ENCODE data around the gene EIF2AK2. TPM values are rescaled to one million over a fixed set of nuclear protein-coding genes. Genes with fewer than 3 reads are reported as not detected.

The EIF2AK2 gene
- total RNA-seq, 1 donor, result 42.3 TPM

DNA sequence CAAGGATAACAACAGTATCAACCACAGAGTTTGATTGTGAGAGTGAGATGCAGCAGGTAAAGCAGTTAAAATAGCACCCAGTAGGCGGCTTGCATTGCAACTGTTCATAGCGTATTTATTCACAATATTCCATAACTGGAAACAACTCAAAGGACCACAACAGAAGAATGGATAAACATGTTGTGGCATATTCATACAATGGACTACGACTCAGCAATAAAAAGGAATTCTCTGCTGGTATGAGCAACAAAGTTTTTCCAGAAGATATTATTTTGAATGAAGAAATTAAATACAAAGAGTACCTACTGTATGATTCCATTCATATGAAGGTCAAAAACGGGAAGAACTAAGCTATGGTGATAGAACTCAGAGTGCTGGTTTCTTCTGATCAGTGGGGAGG lies 47.3 kb downstream of the EIF2AK2 start:
- TF ChIP-seq, protein P1, sequence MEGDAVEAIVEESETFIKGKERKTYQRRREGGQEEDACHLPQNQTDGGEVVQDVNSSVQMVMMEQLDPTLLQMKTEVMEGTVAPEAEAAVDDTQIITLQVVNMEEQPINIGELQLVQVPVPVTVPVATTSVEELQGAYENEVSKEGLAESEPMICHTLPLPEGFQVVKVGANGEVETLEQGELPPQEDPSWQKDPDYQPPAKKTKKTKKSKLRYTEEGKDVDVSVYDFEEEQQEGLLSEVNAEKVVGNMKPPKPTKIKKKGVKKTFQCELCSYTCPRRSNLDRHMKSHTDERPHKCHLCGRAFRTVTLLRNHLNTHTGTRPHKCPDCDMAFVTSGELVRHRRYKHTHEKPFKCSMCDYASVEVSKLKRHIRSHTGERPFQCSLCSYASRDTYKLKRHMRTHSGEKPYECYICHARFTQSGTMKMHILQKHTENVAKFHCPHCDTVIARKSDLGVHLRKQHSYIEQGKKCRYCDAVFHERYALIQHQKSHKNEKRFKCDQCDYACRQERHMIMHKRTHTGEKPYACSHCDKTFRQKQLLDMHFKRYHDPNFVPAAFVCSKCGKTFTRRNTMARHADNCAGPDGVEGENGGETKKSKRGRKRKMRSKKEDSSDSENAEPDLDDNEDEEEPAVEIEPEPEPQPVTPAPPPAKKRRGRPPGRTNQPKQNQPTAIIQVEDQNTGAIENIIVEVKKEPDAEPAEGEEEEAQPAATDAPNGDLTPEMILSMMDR (IDR thresholded peaks at IDR 0.05; ENCODE audit: extremely low read depth, low read depth, low read length), result no peak
- no peaks in the 10 kb centered on the region for H3K79me2 ChIP-seq (ENCODE audit: insufficient read depth, low read length)
- no peak overlapping the region for H3K27ac ChIP-seq (ENCODE audit: low read depth, low read length)
- DNase-seq (ENCODE audit: insufficient read length, low spot score, missing footprints), result no peak
- no peaks in the 10 kb centered on the region for H3K27me3 ChIP-seq (ENCODE audit: insufficient read depth, low read length)
- H3K9me3 ChIP-seq (ENCODE audit: low read depth, low read length), result no peaks in the 10 kb centered on the region
- H3K4me1 ChIP-seq (ENCODE audit: insufficient read depth, low read length), result no peaks in the 10 kb centered on the region
- no peaks in the 10 kb centered on the region for H4K20me1 ChIP-seq (ENCODE audit: insufficient read depth, low read length)
- H3K4me3 ChIP-seq (ENCODE audit: insufficient read depth, low read length), result no peak overlapping the region
- no peak overlapping the region for H2AFZ ChIP-seq (ENCODE audit: low read length)
- H3K4me2 ChIP-seq (ENCODE audit: insufficient read depth, low read length), result no peak overlapping the region
- H3K36me3 ChIP-seq (ENCODE audit: insufficient read depth, low read length), result peaks cover 33% of the 10 kb centered on the region

DNA sequence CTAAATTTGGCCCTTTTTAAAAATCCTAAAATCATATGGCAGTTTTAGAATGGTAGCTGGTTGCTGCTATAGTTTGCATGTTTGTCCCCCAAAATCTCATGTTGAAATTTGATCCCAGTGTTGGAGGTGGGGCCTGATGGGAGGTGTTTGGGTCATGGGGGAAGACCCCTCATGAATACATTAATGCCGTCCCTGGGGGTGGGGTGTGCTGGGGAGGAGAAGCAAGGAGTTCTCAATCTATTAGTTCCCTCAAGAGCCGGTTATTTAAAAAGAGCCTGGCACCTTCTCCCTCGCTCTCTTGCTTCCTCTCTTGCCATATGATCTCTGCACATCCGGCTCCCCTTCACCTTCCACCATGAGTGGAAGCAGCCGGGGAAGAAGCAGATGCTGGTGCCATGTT lies 51.6 kb downstream of the EIF2AK2 start:
- Histone ChIP-seq H3K4me2 (ENCODE audit: insufficient read depth, low read length) (no peak overlapping the region), H3K4me3 (ENCODE audit: insufficient read depth, low read length) (no peak overlapping the region), H3K9me3 (ENCODE audit: low read depth, low read length) (no peaks in the 10 kb centered on the region), H3K36me3 (ENCODE audit: insufficient read depth, low read length) (peaks cover 45% of the 10 kb centered on the region), H4K20me1 (ENCODE audit: insufficient read depth, low read length) (no peaks in the 10 kb centered on the region), H3K27ac (ENCODE audit: low read depth, low read length) (no peak overlapping the region), H2AFZ (ENCODE audit: low read length) (no peak overlapping the region), H3K27me3 (ENCODE audit: insufficient read depth, low read length) (no peaks in the 10 kb centered on the region), H3K79me2 (ENCODE audit: insufficient read depth, low read length) (no peaks in the 10 kb centered on the region), H3K4me1 (ENCODE audit: insufficient read depth, low read length) (peaks cover 13% of the 10 kb centered on the region)
- no peak for DNase-seq (ENCODE audit: insufficient read length, low spot score, missing footprints)
- TF ChIP-seq, protein P1 (IDR thresholded peaks at IDR 0.05; ENCODE audit: extremely low read depth, low read depth, low read length), result no peak

DNA sequence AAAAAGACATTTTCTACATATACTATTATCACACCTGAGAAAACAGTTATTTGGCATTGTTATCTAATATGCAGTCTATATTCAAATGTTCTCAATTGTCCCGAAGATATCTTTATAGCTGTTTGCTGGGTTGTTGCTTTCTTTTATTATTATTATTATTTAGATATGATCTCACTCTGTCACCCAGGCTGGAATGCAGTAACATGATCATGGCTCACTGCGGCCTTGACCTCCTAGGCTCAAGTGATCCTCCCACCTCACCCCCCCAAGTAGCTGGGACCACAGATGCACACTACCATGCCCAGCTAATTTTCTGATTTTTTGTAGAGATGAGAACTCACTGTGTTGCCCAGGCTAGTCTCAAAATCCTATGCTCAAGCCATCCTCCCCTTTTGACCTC lies 52.6 kb downstream of the EIF2AK2 start:
- H3K9me3 ChIP-seq (ENCODE audit: low read depth, low read length), result no peaks in the 10 kb centered on the region
- H3K4me2 ChIP-seq (ENCODE audit: insufficient read depth, low read length), result no peak overlapping the region
- TF ChIP-seq, protein P1 (IDR thresholded peaks at IDR 0.05; ENCODE audit: extremely low read depth, low read depth, low read length), result no peak
- no peak overlapping the region for H2AFZ ChIP-seq (ENCODE audit: low read length)
- H3K27me3 ChIP-seq (ENCODE audit: insufficient read depth, low read length), result no peaks in the 10 kb centered on the region
- H3K4me3 ChIP-seq (ENCODE audit: insufficient read depth, low read length), result no peak overlapping the region
- peaks cover 43% of the 10 kb centered on the region for H3K36me3 ChIP-seq (ENCODE audit: insufficient read depth, low read length)
- no peaks in the 10 kb centered on the region for H4K20me1 ChIP-seq (ENCODE audit: insufficient read depth, low read length)
- peaks cover 13% of the 10 kb centered on the region for H3K4me1 ChIP-seq (ENCODE audit: insufficient read depth, low read length)
- no peaks in the 10 kb centered on the region for H3K79me2 ChIP-seq (ENCODE audit: insufficient read depth, low read length)
- peak overlapping the region; percentile 40 for H3K27ac ChIP-seq (ENCODE audit: low read depth, low read length)
- no peak for DNase-seq (ENCODE audit: insufficient read length, low spot score, missing footprints)

DNA sequence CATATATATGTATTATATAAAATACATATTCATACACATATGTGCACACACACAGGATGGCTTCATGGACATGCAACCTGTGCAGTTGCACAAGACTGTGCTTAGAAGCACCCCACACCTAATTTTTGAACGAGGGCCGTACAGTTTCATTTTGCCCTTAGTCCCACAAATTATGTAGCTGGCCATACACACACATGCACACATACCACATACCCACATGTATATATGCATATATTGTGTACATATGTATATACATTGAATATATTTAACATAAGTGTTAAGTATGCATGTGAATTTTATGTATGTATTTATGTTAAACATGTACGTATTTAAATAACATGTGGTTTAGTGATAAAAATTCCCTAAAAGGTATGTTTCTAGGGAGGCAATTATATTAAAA lies 54.2 kb downstream of the EIF2AK2 start:
- no peak overlapping the region for H3K4me3 ChIP-seq (ENCODE audit: insufficient read depth, low read length)
- H3K4me1 ChIP-seq (ENCODE audit: insufficient read depth, low read length), result peaks cover 13% of the 10 kb centered on the region
- H3K27ac ChIP-seq (ENCODE audit: low read depth, low read length), result no peak overlapping the region
- no peaks in the 10 kb centered on the region for H3K79me2 ChIP-seq (ENCODE audit: insufficient read depth, low read length)
- no peaks in the 10 kb centered on the region for H4K20me1 ChIP-seq (ENCODE audit: insufficient read depth, low read length)
- no peaks in the 10 kb centered on the region for H3K27me3 ChIP-seq (ENCODE audit: insufficient read depth, low read length)
- no peak overlapping the region for H3K4me2 ChIP-seq (ENCODE audit: insufficient read depth, low read length)
- DNase-seq (ENCODE audit: insufficient read length, low spot score, missing footprints), result no peak
- TF ChIP-seq, protein P1 (IDR thresholded peaks at IDR 0.05; ENCODE audit: extremely low read depth, low read depth, low read length), result no peak
- peaks cover 32% of the 10 kb centered on the region for H3K36me3 ChIP-seq (ENCODE audit: insufficient read depth, low read length)
- H2AFZ ChIP-seq (ENCODE audit: low read length), result no peak overlapping the region
- no peaks in the 10 kb centered on the region for H3K9me3 ChIP-seq (ENCODE audit: low read depth, low read length)

Data from osteoblast (primary cell).